PFSK-1 (cell line): Measurements from ENCODE around the gene OTP.

ENCODE experiments used
- FOXP2 ChIP-seq: optimal IDR thresholded peaks from 2 replicates; pipeline ENCODE3; 2011; ENCODE audit warnings: borderline replicate concordance, control low read depth, inconsistent platforms; ENCODE audit not compliant: insufficient read depth; ENCODE audit errors: extremely low read length, extremely low read depth
- POLR2AphosphoS5 ChIP-seq: IDR thresholded peaks from 2 replicates; pipeline ENCODE4 v1.6.1; 2012; ENCODE audit warnings: low read depth, mild to moderate bottlenecking, control low read depth, low read length, moderate library complexity
- SIN3A ChIP-seq: IDR thresholded peaks from 2 replicates; pipeline ENCODE4 v1.6.1; 2012; ENCODE audit warnings: mild to moderate bottlenecking, low read length, moderate library complexity, borderline replicate concordance; ENCODE audit not compliant: insufficient read depth
- TAF1 ChIP-seq: IDR thresholded peaks from 2 replicates; pipeline ENCODE4 v1.6.1; 2012; ENCODE audit warnings: low read length, control low read depth, borderline replicate concordance; ENCODE audit not compliant: insufficient read depth
- TF ChIP-seq, protein P1 (sequence below), 2 experiments: IDR thresholded peaks; 2 replicates each; pipeline versions ENCODE4 v1.6.1 to v1.8.0; 2011 to 2012; ENCODE audit warnings: low read depth in 2 of 2, low read length in 2 of 2, control low read depth in 1 of 2, inconsistent platforms in 1 of 2, mild to moderate bottlenecking in 1 of 2, moderate library complexity in 1 of 2; ENCODE audit not compliant: insufficient read depth in 1 of 2

The OTP gene

DNA sequence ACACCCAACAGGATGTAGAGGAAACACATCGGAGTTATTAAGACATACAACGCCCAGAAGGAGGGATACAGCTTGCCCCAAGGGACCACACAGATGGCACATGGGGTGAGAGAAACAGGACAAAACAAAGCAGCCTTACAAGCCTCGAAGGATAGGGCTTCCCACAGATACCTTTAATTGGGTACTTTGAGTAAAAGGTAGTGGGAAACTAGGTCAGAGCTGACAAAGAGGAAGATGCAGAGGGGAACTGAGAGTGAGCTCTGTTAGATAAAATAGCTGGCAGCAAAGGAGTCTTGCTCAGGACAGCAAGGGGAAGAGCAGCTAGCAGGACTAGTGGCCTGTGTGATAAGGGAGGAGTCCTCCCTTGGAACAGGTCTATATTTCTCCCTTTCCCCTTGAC lies 48.2 kb downstream of the OTP start:
- TF ChIP-seq TAF1 (no peak), SIN3A (no peak), POLR2AphosphoS5 (no peak), FOXP2 (no peak)
- TF ChIP-seq, protein P1, sequence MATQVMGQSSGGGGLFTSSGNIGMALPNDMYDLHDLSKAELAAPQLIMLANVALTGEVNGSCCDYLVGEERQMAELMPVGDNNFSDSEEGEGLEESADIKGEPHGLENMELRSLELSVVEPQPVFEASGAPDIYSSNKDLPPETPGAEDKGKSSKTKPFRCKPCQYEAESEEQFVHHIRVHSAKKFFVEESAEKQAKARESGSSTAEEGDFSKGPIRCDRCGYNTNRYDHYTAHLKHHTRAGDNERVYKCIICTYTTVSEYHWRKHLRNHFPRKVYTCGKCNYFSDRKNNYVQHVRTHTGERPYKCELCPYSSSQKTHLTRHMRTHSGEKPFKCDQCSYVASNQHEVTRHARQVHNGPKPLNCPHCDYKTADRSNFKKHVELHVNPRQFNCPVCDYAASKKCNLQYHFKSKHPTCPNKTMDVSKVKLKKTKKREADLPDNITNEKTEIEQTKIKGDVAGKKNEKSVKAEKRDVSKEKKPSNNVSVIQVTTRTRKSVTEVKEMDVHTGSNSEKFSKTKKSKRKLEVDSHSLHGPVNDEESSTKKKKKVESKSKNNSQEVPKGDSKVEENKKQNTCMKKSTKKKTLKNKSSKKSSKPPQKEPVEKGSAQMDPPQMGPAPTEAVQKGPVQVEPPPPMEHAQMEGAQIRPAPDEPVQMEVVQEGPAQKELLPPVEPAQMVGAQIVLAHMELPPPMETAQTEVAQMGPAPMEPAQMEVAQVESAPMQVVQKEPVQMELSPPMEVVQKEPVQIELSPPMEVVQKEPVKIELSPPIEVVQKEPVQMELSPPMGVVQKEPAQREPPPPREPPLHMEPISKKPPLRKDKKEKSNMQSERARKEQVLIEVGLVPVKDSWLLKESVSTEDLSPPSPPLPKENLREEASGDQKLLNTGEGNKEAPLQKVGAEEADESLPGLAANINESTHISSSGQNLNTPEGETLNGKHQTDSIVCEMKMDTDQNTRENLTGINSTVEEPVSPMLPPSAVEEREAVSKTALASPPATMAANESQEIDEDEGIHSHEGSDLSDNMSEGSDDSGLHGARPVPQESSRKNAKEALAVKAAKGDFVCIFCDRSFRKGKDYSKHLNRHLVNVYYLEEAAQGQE (IDR thresholded peaks at IDR 0.05; ENCODE audit: insufficient read depth in 1 of 2, low read depth in 2 of 2, low read length in 2 of 2), result no peak

- TF ChIP-seq FOXP2 (no peak), SIN3A (no peak), POLR2AphosphoS5 (no peak), TAF1 (no peak)
- TF ChIP-seq, protein P1 (IDR thresholded peaks at IDR 0.05; ENCODE audit: insufficient read depth in 1 of 2, low read depth in 2 of 2, low read length in 2 of 2), result no peak
These were observed 50.3 kb downstream of the OTP start for GRCh38 chr5:77588175-77588574.

DNA sequence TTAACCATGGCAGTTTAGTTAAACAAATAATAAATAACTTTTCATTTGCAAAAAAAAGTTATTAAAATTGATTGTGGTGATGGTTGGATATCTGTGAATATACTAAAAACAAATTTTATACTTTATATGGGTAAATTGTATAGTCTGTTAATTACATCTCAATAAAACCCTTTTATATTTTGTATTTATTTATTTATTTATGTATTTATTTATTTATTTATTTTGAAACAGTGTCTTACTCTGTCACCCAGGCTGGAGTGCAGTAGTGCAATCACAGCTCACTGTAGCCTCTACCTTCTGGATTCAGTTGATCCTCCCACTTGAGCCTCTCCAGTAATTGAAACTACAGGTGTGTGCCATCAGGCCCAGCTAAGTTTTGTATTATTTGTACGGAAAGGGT lies 52.4 kb downstream of the OTP start:
- TF ChIP-seq, protein P1 (IDR thresholded peaks at IDR 0.05; ENCODE audit: insufficient read depth in 1 of 2, low read depth in 2 of 2, low read length in 2 of 2), result no peak
- no peak for TF ChIP-seq SIN3A
- TF ChIP-seq FOXP2, result no peak
- TF ChIP-seq TAF1, result no peak
- TF ChIP-seq POLR2AphosphoS5, result no peak
